Retina (tissue), 1 donor: Measurements from ENCODE around the gene PLEKHG2.
A peak's percentile ranks its signal among the peaks of the same experiment; 100 is the strongest.

Experiments used
- DNase-seq: peaks from one replicate; pipeline ENCODE4 v3.0.0-alpha.2; 2016

Gene PLEKHG2

DNA sequence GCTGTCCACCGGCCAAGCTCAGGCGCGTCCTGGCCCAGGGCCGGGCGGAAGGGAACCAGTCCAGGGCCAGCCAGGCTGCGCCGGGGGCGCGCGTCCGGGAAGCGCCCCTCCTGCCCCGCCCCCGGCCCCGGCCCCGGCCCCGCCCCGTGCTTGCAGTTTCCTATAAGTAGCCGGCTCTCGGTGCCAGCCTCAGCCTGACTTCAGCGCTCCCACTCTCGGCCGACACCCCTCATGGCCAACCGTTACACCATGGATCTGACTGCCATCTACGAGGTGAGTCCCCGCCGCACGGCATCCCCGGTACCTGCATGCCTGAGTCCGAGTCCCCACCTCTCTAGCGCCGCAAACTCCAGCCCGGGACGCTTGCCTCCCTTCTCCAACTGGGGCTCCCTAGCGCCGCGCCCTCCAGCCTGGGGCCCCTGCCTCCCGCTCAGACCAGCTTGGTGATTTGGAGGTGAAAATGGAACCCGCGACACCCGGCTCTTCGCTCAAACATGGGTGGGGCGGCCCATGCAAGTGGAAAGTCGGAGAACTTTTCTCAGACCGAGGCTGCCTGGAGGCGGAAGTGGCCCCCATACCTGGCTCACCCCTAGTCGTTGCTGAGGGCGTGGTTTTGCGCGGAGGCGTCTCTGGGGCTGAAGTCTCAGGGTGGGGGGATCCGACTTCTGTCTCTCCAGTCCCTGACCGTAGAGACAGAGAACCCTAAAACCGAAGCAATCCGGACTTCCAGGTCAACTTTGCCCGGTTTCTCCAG lies 5.6 kb upstream of the PLEKHG2 start, which contains the start of gene ZFP36:
TSS of gene ZFP36 (plus strand) at position 192 of the 754 bp plus-strand sequence. CDS start at position 250, 58 bp downstream.
- DNase-seq: peak; percentile 67

DNA sequence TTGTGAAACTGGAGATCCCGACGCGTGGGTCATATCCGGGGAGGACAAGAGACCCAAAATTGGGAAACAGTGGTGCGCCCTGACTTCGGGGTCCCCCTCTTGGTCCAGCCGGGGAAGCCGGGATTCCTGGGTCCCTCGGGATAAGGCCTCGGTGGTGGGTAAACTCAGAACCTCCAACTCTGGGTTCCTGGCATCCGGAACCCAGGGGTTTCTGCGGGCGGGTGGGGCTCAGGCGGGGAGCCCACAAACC lies 5.1 kb upstream of the PLEKHG2 start:
- no peak for DNase-seq

GRCh38 chr19:39407660-39408391 lies 4.6 kb upstream of the PLEKHG2 start:
- no peak for DNase-seq

DNA sequence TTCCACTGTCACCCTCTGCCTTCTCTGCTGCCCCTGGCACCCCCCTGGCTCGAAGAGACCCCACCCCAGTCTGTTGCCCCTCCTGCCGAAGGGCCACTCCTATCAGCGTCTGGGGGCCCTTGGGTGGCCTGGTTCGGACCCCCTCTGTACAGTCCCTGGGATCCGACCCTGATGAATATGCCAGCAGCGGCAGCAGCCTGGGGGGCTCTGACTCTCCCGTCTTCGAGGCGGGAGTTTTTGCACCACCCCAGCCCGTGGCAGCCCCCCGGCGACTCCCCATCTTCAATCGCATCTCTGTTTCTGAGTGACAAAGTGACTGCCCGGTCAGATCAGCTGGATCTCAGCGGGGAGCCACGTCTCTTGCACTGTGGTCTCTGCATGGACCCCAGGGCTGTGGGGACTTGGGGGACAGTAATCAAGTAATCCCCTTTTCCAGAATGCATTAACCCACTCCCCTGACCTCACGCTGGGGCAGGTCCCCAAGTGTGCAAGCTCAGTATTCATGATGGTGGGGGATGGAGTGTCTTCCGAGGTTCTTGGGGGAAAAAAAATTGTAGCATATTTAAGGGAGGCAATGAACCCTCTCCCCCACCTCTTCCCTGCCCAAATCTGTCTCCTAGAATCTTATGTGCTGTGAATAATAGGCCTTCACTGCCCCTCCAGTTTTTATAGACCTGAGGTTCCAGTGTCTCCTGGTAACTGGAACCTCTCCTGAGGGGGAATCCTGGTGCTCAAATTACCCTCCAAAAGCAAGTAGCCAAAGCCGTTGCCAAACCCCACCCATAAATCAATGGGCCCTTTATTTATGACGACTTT lies 3.9 kb upstream of the PLEKHG2 start:
- no peak for DNase-seq

GRCh38 chr19:39409208-39410016 lies 3.1 kb upstream of the PLEKHG2 start:
- DNase-seq: no peak

DNA sequence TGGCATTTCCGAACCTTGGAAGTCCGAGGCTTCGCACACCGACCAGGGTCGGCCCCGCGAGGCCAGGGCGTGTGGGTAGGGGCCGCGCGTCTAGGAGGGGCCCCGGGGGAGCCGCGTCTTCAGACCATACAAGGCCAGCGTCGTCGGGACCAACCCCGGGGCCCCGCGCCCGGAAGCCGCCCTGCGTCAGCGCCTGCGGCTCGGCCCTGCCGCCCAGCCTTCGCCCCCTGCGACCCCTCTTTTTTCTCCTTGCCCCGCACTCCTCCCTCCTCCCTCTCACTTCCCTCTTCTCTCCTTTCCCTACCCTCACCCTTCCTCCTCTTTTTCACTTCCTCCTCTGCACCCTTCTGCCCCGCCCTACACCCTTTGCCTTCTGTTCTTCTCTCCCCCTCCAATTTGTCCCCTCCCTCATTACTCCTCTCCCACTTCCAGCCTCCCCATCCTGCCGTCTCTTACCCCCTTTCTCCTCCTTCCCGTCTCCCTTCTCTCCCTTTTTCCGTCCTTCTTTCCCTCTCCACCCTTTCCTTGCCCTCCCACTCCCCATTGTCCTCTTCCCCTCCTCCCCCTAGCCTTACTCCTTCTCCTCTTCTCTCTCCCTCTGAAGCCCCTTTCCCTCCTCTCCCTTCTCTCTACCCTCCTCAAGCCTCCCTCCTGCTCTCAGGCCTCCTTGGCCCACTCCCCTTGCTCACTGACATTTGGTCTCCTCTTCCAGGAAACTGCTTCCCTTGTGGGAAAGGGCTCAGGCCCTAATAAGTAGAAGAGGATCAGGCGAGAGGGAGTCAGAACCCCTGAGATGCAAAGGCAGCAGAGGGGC lies 2.2 kb upstream of the PLEKHG2 start:
- peak; percentile 62 for DNase-seq

- no peak for DNase-seq
Measured at GRCh38 chr19:39410831-39411080, 1.7 kb upstream of the PLEKHG2 start.

- no peak for DNase-seq
Measured at GRCh38 chr19:39411081-39411831, 1.2 kb upstream of the PLEKHG2 start.

- no peak for DNase-seq
Measured at GRCh38 chr19:39411832-39412099, 703 bp upstream of the PLEKHG2 start.

- DNase-seq: no peak
Measured at GRCh38 chr19:39412867-39413271, 400 bp downstream of the PLEKHG2 start.

DNA sequence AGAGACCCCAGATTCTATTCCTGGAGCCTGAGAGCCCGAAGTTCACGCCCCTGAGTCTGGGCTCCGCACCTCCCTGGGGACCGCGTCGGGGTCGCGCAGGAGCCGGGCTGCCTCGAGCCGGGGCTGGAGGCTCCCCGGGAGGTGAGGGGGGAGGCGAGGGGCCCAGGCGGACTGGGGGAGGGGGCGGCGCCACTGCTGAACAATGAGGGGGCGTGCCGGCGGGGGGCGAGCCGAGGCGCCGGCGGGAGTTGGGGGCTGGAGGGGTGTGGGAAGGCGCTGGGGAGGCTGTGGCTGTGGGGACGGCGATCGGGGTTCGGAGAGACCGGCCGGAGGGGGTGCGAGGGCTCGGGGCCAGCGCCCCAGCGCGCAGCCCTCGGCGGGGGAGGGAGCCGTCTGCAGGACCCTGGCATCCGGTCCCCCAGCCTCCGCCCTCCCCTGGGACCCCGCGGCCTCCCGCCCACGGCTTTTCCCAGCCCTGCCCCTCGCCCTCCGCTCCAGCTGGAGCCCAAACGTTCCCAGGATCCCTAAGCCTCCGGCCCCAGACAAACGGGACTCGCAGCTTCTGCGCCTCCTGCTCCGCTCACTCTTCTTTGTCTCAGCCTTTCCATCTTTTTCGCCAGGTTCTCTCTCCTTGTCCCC lies 922 bp downstream of the PLEKHG2 start:
- DNase-seq: peak; percentile 71

DNA sequence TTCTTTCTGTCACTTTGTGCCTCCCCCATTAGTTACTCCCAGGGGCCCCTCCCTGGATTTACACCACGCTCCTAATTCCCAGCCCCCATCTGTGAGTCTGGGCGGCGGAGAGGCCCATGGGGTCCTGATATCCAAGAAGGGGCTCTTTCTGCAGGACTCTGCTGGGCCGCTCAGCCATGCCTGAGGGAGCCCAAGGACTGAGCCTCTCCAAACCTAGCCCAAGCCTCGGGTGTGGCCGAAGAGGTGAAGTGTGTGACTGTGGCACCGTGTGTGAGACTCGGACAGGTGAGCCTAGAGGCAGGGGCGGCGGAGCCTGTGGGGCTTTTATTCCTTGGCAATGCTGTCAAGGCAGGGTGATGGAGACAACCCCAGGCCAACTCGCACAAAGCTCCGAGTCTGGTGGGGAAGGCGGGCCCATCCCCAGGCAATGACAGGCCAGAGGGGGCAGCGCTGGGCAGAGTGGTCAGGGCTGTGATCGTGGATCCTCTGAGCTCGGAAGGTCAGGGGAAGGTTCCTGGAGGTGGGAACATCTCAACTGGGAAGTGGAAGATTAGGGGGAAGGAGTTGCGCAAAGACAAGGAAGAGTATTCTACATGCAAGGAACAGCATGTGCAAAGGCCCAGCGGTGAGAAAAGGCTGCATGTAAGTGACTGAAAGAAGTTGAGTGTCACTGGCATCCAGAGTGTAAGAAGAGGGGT lies 1.6 kb downstream of the PLEKHG2 start:
- DNase-seq: peak; percentile 73

DNA sequence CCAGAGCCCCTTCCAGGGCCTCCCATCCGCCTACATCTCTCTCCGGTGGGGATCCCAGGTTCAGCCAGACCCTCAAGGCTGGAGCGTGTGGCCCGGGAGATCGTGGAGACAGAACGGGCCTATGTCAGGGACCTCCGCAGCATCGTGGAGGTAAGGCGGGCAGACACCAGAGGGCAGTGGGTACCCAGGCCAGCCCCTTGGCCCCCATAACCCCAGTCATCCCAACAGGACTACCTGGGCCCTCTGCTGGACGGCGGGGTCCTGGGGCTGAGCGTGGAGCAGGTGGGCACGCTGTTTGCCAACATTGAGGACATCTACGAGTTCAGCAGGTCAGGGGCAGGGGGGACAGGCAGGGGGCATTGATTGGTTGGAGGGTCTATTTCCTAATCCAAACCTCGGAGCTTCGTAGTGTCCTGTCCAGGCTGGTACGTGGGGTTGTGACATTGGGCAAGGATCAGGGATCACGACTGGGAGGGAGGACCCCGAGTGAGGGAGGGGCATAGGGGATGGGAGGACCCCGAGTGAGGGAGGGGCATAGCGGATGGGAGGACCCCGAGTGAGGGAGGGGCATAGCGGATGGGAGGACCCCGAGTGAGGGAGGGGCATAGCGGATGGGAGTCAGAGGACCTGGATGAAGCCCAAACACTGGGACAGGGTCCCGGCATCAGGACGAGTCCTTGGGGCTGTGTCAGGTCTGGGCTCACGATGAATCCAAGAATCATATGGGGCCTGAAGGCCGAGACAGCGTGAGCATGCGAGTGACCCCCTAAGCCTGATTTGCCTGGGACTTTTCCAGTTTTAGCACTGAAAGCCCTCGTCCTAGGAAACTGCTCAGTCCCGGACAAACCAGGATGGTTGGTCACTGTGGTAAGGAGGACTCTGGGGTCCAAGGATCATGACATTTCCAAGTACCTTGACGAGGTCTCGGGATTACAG lies 2.9 kb downstream of the PLEKHG2 start:
- no peak for DNase-seq

DNA sequence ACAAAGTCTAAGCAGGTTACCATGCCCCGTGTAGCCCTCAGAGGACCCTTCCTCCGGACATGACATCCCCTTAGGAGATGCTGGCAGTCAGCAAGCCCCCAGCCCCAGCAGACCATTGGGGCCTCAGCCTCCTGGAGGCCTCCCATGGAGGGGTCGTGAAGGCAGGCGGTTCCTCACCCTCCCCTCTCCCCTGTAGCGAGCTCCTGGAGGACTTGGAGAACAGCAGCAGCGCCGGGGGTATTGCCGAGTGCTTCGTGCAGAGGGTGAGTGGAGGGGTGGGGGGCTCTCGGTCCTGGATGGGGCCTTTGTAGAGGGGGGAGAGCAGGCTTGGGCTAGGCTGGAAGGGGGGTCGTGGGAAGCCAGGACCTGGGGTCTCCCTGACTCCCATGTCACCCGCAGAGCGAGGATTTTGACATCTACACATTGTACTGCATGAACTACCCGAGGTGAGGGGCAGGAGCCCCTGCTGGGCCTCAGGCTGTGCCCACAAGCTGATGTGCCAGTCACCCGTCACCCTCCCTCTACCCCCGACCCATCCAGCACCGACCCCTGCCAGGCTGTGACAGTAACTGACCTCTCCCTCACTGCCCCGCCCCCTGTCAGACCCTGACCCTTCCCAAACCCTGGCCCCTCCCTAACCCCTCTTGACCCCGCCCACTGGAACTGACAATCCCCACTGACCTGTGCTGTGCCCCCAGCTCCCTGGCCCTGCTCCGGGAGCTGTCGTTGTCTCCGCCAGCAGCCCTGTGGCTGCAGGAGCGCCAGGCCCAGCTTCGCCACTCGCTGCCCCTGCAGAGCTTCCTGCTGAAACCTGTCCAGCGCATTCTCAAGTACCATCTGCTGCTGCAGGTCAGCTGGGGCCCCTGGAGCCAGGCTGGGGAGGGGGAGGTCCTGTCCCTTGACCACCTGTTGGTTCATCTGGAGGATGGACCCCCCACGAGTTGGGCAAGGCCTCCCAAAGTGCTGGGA lies 4.0 kb downstream of the PLEKHG2 start:
- DNase-seq: no peak

- DNase-seq: no peak
Measured at GRCh38 chr19:39417463-39418181, 5.2 kb downstream of the PLEKHG2 start.

- DNase-seq: no peak
Measured at GRCh38 chr19:39419003-39419402, 6.5 kb downstream of the PLEKHG2 start.

DNA sequence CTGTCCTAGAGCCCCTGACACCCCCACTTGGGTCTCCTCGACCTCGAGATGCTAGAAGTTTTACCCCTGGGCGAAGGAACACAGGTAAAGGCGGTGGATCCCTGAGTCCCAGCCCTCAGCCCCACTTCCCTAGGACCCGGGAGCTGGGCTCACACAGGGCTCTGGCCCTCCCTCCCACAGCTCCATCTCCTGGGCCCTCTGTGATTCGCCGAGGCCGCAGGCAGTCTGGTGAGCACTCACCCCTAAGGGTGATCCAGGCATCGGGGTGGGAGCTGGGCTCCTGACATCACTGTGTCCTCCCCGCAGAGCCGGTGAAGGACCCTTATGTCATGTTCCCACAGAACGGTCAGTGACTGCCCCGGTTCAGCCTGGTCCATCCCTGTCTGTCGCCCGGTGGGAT lies 8.3 kb downstream of the PLEKHG2 start:
- no peak for DNase-seq

DNA sequence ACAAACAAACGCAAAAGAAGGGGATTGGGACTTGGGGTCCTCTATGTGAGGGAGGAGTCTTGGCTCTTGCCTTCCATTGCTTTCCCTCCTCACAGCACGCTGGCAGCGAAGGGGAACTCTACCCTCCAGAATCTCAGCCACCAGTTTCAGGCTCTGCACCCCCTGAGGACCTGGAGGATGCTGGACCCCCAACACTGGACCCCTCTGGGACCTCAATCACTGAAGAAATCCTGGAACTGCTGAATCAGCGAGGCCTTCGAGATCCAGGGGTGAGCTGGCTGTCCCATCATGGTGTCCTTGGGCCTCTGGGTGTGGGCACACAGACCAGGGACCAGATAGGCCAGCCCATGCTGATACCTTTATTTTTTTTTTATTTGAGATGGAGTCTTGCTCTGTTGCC lies 9.6 kb downstream of the PLEKHG2 start:
- no peak for DNase-seq
